GM11168 (cell line): Measurements from ENCODE around the gene CEP170B.
"Not testable (repeated sequence)": the region's sequence is repeated elsewhere in the genome, so short reads cannot be mapped to it uniquely, and the experiment has no call there.

Experiments used
- in situ Hi-C: fragments of 300-500 bp; cut with MboI; formaldehyde crosslinking; loops from one replicate; pipeline ENCODE4 v1.12.0; 2022; ENCODE audit warnings: low sequenced_read_pairs; ENCODE audit not compliant: unreplicated experiment

CEP170B gene

GRCh38 chr14:104843442-104844305, 21.4 kb upstream of the CEP170B start:
- in situ Hi-C loops: no loop called here

- in situ Hi-C loops: no loop called here
Measured at GRCh38 chr14:104844306-104845032, 20.6 kb upstream of the CEP170B start.

- in situ Hi-C loops: no loop called here
Measured at GRCh38 chr14:104845033-104845666, 19.9 kb upstream of the CEP170B start.

- in situ Hi-C loops: no loop called here
Measured at GRCh38 chr14:104845834-104846441, 19.1 kb upstream of the CEP170B start.

- in situ Hi-C loops: no loop called here
Measured at GRCh38 chr14:104852280-104852663, 12.8 kb upstream of the CEP170B start.

- in situ Hi-C loops: no loop called here
Measured at GRCh38 chr14:104855532-104856090, 9.5 kb upstream of the CEP170B start.

DNA sequence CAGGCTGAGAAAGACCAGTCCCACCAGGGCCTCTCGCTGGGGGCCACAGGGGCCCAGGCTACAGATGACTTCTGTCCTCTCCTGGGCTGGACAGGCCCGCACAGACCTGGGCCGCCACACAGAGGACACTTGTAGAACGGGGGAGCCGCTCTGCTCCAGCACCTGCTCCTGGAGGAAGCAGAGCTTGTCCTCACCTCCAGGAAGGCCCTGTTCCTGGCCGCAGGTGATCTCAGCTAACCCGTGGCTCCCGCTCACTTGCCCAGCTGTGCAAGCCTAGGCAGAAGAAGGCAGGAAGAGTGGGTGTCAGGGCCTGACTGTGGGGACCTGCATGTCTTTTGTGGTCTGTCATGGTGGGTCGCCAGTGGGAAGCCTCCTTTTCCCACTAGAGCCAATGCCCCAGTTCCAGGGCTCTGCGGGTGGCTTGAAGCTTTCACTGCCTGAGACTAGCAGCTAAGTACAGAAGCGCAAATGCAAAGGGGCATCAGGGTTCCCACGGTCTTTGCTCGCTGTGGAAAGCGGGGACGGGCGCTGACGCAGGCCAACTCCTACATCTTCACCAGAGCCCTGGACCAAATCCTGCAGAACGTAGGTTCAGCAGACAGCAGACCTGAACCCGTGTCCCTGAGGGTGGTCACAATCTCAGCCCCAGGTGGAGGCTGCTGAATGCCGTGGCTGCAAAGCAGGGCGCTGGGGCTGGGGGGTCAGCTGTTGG, 8.8 kb upstream of the CEP170B start:
- in situ Hi-C loops: no loop called here

GRCh38 chr14:104856869-104857860, 7.9 kb upstream of the CEP170B start:
- in situ Hi-C loops: no loop called here

GRCh38 chr14:104857931-104858330, 7.1 kb upstream of the CEP170B start:
- in situ Hi-C loops: not testable (repeated sequence)

- in situ Hi-C loops: no loop called here
Measured at GRCh38 chr14:104858811-104859426, 6.1 kb upstream of the CEP170B start.

- in situ Hi-C loops: no loop called here
Measured at GRCh38 chr14:104859900-104860299, 5.2 kb upstream of the CEP170B start.

DNA sequence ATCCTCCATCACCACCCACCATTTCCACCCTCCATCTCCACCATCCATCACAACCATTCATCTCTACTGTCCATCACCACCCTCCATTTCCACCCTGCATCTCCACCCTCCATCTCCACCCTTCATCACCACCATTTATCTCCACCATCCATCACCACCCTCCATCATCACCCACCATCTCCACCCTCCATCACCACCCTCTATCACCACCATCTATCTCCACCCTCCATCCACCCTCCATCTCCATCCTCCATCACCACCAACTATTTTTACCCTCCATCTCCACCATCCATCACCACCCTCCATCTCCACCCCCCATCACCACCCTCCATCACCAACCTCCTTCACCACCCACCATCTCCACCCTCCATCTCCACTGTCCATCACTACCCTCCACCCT, 4.7 kb upstream of the CEP170B start:
- in situ Hi-C loops: no loop called here

GRCh38 chr14:104863131-104863862, 1.8 kb upstream of the CEP170B start:
- in situ Hi-C loops: no loop called here

GRCh38 chr14:104863923-104864266, 1.2 kb upstream of the CEP170B start:
- in situ Hi-C loops: no loop called here

DNA sequence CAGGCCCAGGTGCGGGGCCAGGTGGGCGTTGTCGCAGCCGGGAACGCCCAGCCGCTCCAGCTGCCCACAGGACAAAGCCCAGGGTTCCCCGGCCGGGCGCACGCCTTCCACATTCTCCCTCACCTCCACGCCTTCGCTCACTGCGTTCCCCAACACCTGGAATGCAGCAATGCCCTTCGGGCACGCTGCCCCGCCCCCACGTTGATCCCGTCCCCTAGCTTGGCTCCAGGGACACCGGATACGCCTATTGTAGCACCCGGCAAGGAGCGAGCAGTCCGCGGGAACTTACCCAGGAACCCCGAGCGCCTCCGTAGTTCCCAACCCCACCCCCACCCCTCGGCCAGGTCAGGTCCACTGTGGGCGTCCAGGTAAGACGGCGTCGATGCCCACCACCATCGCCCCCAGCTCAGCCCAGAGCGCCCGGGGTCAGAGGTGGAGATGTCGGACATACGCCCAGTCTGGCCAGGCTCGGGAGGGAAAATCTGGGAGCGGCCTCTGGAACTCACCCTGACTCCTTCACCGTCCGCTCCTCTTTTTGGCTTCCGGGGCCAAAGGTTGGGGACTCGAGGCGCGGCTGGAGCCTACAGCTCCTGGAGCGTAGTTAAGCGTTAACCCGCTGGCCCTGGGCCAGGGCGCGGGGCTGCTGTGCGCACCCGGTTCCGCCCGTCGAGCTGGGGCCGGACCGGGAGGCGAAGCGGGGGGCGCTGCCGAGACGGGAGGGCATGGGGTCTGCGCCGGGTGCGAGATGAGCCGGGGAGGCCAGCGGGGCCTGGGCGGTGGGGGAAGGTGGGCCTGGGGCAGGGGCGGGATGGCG, 594 bp upstream of the CEP170B start:
- in situ Hi-C loops: no loop called here

DNA sequence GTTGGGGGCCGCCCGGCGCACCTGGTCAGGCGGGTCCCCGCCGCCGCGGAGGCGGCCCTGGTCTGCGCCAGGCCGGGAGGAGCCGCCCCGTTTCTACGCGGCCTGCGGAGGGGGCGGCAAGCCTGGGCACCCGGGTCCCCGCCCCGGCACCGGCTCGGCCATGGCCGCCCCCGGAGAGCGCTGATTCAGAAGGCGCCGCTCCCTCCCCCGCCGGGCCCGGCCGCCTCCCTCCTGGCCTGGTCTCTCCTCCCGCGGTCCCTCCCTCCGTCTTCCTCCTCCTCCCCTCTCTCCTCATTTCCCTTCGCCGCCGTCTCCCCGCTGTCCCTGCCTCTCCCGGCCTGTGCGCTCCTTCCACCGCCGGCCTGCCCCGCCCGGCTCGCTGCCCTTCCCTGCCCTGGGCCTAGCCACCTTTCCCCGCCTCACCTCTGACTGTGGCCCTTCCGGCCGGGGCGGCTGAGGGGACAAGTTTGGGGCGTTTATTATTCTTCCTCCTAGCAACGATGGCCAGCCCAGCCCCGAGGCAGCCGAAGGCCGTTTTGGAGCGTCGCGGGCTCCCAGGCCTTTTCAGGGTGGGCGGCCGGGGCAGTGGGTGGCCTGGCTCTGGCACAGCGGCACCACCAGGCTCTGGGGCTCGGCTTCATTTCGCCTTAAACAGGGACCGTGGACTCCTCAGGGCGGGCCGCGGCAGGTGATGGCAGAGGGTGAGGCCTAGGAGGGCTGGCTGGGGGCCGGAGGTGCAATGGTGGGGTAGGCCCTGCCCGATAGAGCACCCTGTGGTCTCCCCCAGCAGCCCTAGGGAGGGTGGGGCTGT, 768 bp downstream of the CEP170B start:
- in situ Hi-C loops: no loop called here
